Left ventricle myocardium superior (tissue), 1 donor: ENCODE data around the gene ERMN. TPM values are rescaled to one million over a fixed set of nuclear protein-coding genes. Genes with fewer than 3 reads are reported as not detected.
"Not testable (repeated sequence)": the region's sequence is repeated elsewhere in the genome, so short reads cannot be mapped to it uniquely, and the experiment has no call there.

ENCODE experiments used
- ATAC-seq: fragments of 200-7000 bp; cut with Tn5 transposase; one replicate; pipeline ENCODE4 v1.9.1; 2020; ENCODE audit warnings: mild to moderate bottlenecking, moderate library complexity
- DNase-seq: peaks from one replicate; pipeline ENCODE4 v3.0.0-alpha.2; 2020
- intact Hi-C: fragments of 100-400 bp; cut with micrococcal nuclease; formaldehyde crosslinking; loops from one replicate; pipeline ENCODE4 v1.11.0; 2022
- total RNA-seq: library from RNA; stranded (reverse); fragmentation: NEBNext Ultra II Directional; extraction: Animal tissue kit (Norgen Biotek cat#: 25700); gene quantifications from one replicate; pipeline ENCODE4 v1.2.1, GENCODE V29; 2021
- donor health status: DM: no; HTN: yes; CAD: no; lungs with severe emphysema.

The ERMN gene
- total RNA-seq, 1 donor from 2014 or later, result not detected

- ATAC-seq (no peak), DNase-seq (no peak)
- intact Hi-C loops, result loop anchor here (10.0 kb wide), 1 partner anchor 291 kb away; no protein-coding TSS in a partner anchor
These were observed 22.0 kb downstream of the ERMN start for GRCh38 chr2:157303612-157304011.

DNA sequence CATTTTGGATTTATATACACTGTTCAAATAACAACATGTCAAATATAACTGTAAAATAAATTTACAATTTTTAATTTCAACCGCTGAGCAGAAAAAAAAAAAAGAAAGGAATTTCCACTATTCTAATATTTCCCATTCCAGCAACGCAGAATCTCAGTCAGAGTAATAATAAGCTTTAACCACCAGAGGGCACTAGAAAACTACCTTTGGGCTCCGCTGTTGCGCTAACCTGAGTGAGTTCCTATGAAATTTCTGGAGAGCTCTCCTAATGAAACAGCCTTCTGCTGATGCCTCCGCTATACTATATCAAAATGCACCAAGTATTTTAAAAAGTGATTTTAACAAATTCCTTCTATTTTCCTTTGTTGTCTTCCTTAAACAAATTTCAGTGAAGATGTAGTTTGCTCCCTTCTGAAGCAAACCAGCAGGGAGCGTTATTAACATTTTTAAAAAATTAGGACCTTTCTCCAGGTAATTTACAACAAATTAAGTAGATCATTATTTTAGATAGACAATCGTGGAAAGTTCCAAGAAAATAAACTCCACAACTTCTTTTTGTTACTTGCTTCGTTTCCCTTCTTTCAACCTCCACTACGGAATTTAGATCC lies 23.0 kb downstream of the ERMN start:
- intact Hi-C loops, result loop anchor here (10.0 kb wide), 1 partner anchor 292 kb away; no protein-coding TSS in a partner anchor
- ATAC-seq, result peak; percentile 64
- no peak for DNase-seq

- intact Hi-C loops, result loop anchor here (10.0 kb wide), 1 partner anchor 293 kb away; no protein-coding TSS in a partner anchor
- DNase-seq (no peak), ATAC-seq (no peak)
These were observed 24.3 kb downstream of the ERMN start for GRCh38 chr2:157301307-157301706.

DNA sequence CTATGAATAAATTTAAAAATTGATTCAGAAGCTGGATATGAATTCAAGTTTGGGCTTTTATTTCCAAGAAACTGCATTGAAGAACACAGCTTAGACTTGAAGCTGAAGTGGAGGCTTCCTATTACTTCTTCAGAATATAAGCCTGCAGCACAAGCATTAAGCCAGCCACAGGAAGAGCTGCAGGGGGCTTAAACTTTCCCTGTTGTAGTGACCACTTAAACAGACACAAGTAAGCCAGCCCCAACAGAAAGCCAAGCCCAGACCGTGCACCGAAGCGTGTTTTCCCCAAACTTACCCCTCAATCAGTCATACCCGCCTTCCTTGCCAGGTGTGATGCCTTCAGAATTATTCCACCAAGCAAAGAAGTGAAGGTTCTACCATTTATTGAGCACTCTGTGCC lies 28.7 kb downstream of the ERMN start:
- ATAC-seq, result no peak
- DNase-seq, result no peak
- intact Hi-C loops, result no loop called here

GRCh38 chr2:157296490-157296889 lies 29.1 kb downstream of the ERMN start:
- ATAC-seq (no peak), DNase-seq (no peak)
- intact Hi-C loops, result no loop called here

DNA sequence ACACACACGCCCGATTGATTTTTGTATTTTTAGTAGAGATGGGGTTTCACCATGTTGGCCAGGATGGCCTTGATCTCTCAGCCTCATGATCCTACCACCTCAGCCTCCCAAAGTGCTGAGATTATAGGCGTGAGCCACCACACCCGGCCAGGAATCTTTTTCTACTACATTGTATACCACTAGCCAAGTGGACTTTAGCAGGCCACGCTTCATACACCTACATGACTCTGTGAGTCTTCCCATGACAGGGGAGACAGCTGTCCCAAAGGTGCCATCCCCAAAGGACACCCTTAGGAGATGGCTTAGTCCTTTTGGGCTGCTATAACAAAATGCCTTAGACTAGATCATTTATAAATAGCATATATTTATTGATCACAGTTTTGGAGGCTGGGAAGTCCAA lies 32.8 kb downstream of the ERMN start:
- intact Hi-C loops, result no loop called here
- DNase-seq, result no peak
- ATAC-seq, result no peak

DNA sequence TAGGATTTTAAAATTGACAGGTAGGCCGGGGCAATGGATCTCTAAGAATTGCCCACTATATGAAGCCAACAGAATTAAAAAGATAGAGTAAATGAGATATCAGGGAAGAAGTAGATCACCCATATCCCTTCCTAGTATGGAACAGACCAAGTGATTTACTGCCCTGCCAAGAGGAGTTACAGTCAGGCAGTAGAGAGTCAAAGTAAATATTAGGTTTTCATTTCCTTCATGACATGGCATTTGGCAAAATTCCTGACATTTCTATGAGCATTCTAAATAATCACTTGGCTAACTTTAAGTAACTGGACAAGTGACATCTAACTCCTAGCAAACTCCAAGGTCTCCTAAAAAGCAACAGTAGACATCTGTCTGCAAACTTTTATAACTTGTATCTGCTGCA lies 34.6 kb downstream of the ERMN start:
- DNase-seq, result no peak
- no peak for ATAC-seq
- intact Hi-C loops, result no loop called here

GRCh38 chr2:157290525-157290924 lies 35.1 kb downstream of the ERMN start:
- ATAC-seq (no peak), DNase-seq (no peak)
- intact Hi-C loops, result no loop called here

DNA sequence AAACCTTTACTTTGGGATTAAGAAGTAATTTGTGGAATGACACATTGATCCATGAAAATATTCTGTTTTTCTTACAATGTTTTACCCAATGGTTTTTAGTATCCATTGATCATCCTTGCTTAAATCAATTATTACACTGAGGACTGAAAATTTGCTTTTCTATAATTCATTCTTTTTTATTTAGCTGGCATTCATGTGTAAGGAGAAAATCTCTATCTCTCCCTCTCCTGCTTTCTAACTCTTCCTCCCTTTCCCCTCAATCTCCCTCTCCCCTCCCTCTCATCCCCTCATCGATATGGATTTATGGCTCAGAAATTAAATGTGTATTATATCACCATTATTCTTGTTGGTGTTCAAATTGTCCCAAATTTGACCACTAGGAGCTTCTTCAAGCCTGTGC lies 38.5 kb downstream of the ERMN start:
- ATAC-seq, result no peak
- intact Hi-C loops, result no loop called here
- DNase-seq, result no peak

DNA sequence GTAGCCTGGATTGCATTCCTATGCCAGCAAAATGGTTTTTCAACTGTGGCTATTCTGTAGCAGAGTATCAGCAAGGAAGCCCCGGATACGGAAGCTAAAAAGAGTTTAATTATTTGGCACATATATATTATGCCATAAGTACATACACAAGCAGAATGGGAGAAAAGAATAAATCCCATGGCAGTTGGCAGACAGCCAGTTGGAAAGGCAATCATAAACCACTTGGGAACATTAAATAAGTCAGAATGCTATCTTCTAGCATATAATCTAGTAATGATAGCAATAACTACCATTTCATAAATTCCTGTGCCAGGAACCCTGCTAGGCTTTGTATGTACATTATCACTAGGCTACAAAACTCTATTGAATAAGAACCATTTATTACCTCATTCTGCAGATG lies 42.2 kb downstream of the ERMN start:
- intact Hi-C loops, result no loop called here
- ATAC-seq, result no peak

DNA sequence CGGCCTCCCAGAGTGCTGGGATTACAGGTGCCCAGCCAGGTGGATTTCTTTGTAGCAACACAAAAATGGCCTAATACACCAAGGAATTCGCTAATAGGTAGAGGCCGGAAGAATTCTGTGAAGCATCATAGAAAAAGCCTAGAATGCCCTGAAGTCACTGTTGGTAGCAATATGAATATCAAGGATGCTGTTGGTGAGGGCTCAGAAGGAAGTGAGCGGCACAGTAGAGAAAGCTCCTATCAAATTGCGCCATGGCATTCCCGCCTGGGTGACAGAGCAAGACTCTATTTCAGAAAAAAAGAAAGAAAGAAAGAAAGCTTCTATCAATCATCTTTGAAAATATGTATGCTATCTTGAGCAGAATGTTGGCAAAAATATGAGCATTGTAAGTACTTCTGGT lies 44.3 kb downstream of the ERMN start:
- no peak for ATAC-seq
- no peak for DNase-seq
- intact Hi-C loops, result no loop called here

More for the DNA sequence above, 42.2 kb downstream of the ERMN start:
- no peak for DNase-seq

GRCh38 chr2:157279311-157279710 lies 46.3 kb downstream of the ERMN start:
- DNase-seq, intact Hi-C loops, ATAC-seq: not testable (repeated sequence)

- ATAC-seq, result no peak
- intact Hi-C loops, result no loop called here
These were observed 53.9 kb downstream of the ERMN start for GRCh38 chr2:157271590-157272203.

DNA sequence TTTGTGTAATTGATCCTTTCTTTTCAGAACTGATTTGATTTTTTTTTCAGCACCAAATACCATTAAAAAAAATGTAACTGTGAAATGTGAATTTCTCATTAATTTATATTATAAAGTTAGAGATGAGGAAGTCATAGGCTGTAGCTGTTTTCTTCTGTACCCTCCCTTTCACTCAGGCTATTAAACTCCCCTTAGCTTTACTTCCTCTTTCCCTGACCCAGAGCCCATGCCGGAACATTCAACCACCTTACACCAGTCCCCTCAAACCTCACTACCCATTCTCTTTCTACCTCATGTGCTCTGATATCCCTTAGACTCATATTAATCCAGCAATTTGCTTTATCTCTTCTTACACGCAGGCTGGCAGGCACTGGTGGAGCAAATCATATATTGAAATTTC lies 55.7 kb downstream of the ERMN start:
- no peak for ATAC-seq
- intact Hi-C loops, result no loop called here
- no peak for DNase-seq

More at GRCh38 chr2:157271590-157272203, 53.9 kb downstream of the ERMN start:
- no peak for DNase-seq

DNA sequence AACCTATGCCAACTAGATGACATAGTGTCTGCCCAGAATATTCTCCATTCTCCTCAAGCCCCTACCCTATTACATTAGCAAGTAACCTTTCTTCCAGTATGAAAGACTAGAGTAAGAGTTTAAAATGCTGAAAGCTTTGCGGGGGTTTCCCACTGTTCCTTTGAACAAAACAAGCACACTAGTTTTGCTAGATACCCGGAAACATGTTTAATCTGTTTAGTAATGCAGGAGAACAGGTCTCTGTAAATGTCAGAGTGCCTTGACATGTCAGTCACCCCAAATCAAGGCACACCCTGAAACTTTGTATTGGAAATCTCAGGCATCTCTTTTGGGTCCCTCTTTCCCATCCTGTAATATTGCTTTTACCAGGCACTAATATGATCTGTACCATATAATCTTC lies 56.6 kb downstream of the ERMN start:
- ATAC-seq (no peak), DNase-seq (no peak)
- intact Hi-C loops, result no loop called here

Other genes starting within 250 kb of the ERMN start
- gene GALNT5, start 68.1 kb downstream of the ERMN start, total RNA-seq, result 0.07 TPM
- gene CYTIP, start 118.3 kb upstream of the ERMN start, total RNA-seq, result 1.2 TPM